Epithelial cell of prostate (primary cell): ENCODE data around the gene FERMT2.
"Not testable (repeated sequence)": the region's sequence is repeated elsewhere in the genome, so short reads cannot be mapped to it uniquely, and the experiment has no call there.

ENCODE experiments used
- DNase-seq: peaks from one replicate; pipeline ENCODE4 v3.0.0-alpha.2; 2011; ENCODE audit warnings: low read depth, low spot score
- H3K27ac ChIP-seq: fragments of 450-650 bp; 2 replicates; pipeline ENCODE4 v1.5.1; 2017; ENCODE audit warnings: mild to moderate bottlenecking

FERMT2 gene

DNA sequence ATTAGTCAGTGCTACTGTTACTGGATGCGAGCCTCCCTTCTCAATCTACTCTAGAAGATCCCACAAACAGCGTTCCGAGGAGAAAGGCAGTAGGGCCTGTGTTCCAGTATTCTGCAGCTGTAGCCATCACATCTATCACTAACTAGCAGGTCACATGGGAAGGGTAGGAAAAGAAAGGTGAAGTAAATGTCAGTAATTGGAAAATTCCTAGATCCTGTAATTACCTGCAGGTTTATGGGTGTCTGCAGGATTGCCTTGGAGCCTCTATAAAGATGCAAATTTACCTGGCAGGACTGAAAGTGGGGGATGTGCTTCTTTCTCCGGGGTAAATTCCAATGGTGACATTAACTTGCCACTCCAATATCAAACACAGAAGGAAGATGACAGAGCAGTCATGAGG is 77.8 kb downstream of the FERMT2 start:
- DNase-seq: no peak
- H3K27ac ChIP-seq: peak overlapping the region; percentile 56

DNA sequence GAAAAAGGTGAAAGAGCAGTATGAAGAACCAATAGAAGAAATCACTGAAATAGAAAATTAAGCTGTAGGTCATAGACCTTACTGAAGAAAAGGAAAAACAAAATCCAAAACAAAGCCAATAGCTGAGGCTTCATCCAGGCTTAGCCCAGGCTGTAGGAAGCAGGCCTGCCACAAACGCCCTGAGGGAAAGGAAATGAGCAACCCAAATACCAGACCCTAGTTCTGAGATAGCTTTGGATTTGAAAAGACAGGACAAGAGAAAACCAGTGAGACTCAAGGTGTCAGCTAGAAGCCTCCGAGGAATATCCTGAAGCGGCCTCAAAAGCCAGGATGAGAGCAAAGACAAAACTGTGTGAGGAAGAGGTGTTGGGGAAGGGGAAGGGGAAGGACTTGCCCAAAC is 79.2 kb downstream of the FERMT2 start:
- no peak for DNase-seq
- H3K27ac ChIP-seq: peak overlapping the region; percentile 50

DNA sequence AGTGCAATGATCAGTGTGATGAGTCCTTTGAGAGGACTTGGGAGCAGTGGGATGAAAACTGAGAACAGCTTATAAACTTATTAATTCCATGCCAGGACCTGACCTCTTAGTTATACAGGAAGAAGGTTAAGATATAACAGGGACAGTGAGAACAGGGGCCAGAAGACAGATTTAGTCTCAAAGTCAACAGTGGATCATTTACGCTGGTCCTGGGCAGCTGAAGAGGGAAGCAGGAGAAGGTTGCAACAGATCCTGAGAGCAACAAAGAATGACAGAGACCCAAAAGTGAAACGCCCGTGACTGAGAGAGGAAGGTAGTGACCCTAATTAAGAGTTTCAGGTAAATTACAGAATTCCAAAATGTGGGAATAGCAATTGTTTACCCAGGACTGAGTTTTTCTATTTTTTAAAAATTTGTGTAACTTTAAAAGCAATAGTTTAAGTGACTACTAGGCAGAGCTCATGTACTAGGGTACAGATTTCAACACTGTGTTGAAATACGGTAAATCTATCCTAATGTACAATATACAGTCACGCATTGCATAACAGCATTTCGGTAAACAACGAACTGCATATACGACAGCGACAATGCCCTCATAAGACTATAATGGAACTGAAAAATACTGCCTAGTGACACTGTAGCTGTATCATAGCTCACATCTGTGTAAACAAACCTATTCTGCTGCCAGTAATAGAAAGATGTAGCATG is 81.8 kb downstream of the FERMT2 start:
- DNase-seq: no peak
- no peak overlapping the region for H3K27ac ChIP-seq

- H3K27ac ChIP-seq, DNase-seq: not testable (repeated sequence)
Measured at GRCh38 chr14:52864893-52865292, 86.0 kb downstream of the FERMT2 start.

- no peak for DNase-seq
- H3K27ac ChIP-seq: no peak overlapping the region
Measured at GRCh38 chr14:52863334-52863700, 87.5 kb downstream of the FERMT2 start.

DNA sequence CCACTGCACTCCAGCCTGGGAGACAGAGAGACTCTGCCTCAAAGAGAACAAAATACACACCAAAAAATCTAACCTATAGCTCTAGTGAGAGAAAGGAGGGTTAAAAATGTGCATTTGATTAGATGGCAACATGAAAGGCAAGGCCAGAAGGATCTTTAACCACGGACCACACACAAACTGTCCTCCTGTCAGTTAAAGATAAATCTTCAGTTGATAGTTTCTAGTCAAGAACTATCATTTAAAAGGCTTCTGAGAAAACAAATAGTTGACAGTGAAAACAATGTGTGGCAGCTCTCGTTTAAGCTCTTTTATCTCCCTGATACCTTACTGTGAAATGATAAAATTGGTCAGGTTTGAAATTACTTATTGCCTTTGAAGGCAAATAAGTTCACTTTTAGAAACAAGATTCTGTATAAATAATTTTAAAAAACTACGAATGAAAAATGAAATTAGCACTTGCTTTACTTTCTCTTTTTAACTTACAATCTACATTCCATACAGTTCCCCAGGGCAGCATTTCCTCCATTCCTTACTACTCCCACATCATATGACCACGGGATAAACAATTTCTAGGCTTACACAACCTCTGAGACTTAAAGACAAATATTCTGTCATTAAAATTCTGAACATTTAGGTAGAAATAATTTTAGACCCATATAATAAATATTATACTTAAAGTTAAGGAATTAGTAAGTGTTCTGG is 88.1 kb downstream of the FERMT2 start:
- H3K27ac ChIP-seq: no peak overlapping the region
- DNase-seq: no peak

- DNase-seq: no peak
- H3K27ac ChIP-seq: no peak overlapping the region
Measured at GRCh38 chr14:52861403-52861802, 89.4 kb downstream of the FERMT2 start.

- no peak for DNase-seq
Measured at GRCh38 chr14:52860910-52861309, 89.9 kb downstream of the FERMT2 start.

DNA sequence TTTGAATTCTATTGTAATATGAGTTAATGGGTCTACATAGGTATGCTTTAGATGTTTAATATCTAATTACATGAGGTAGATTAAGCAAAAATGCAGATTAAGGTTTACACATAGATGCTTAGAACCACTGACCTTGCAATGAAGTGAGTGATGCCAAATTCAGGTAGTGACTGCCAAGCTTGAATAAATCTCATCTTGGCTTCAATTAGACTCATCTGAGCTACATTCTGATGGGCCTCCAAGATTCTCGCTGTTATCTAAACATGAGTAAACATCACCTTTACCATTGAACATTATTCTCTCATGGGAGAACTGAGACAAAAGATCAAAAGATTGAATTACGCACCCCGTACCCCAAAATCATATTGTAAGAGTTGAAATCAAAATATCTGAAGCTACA is 90.6 kb downstream of the FERMT2 start:
- no peak for DNase-seq
- no peak overlapping the region for H3K27ac ChIP-seq

More at GRCh38 chr14:52860910-52861309, 89.9 kb downstream of the FERMT2 start:
- no peak overlapping the region for H3K27ac ChIP-seq

DNA sequence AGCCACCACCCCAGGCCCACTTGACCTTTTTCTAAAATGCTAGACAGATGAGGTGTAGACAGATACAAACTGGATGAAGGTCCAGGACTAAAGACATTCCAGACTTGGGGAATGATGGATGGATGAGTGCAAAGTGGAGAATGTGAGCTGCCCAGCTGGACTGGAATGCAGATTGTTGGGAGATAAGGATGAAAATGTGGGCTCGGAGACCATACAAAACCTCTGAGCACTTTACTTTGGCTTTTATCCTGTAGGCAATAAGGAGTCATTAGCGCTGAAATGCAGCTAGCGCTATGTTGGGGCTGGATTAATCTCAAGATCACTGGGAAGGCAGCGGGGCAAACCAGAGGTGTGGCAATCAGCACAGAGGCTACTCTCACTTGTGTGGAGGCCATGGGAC is 94.7 kb downstream of the FERMT2 start:
- H3K27ac ChIP-seq: no peak overlapping the region
- no peak for DNase-seq

GRCh38 chr14:52853522-52853854 is 97.4 kb downstream of the FERMT2 start:
- H3K27ac ChIP-seq: no peak overlapping the region

GRCh38 chr14:52852810-52853521 is 97.9 kb downstream of the FERMT2 start:
- no peak for DNase-seq
- no peak overlapping the region for H3K27ac ChIP-seq

More at GRCh38 chr14:52853522-52853854, 97.4 kb downstream of the FERMT2 start:
- DNase-seq: no peak

DNA sequence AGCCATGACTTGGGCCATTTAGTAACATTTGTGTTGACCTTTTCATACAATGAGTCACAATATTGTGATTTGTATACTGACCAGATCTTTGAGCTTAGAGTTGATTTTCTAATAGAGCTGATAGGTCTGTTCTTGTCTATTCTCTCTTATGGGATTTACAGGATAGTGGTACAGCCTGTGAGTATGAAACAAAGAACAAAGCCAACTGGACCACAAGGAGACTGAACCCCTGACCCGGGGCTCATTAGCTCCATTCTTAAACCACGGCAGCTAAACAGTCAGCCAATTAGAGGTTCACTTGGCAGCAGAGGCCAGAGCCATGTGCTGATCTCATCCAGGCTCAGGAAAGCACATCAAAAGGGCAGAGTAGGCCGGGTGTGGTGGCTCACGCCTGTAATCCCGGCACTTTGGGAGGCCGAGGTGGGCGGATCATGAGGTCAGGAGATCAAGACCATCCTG is 100.4 kb downstream of the FERMT2 start:
- no peak for DNase-seq
- no peak overlapping the region for H3K27ac ChIP-seq

- no peak for DNase-seq
- H3K27ac ChIP-seq: no peak overlapping the region
Measured at GRCh38 chr14:52848626-52849025, 102.2 kb downstream of the FERMT2 start.

GRCh38 chr14:52846591-52846990 is 104.3 kb downstream of the FERMT2 start:
- no peak for DNase-seq
- no peak overlapping the region for H3K27ac ChIP-seq

GRCh38 chr14:52845081-52845480 is 105.8 kb downstream of the FERMT2 start:
- no peak overlapping the region for H3K27ac ChIP-seq
- DNase-seq: no peak

DNA sequence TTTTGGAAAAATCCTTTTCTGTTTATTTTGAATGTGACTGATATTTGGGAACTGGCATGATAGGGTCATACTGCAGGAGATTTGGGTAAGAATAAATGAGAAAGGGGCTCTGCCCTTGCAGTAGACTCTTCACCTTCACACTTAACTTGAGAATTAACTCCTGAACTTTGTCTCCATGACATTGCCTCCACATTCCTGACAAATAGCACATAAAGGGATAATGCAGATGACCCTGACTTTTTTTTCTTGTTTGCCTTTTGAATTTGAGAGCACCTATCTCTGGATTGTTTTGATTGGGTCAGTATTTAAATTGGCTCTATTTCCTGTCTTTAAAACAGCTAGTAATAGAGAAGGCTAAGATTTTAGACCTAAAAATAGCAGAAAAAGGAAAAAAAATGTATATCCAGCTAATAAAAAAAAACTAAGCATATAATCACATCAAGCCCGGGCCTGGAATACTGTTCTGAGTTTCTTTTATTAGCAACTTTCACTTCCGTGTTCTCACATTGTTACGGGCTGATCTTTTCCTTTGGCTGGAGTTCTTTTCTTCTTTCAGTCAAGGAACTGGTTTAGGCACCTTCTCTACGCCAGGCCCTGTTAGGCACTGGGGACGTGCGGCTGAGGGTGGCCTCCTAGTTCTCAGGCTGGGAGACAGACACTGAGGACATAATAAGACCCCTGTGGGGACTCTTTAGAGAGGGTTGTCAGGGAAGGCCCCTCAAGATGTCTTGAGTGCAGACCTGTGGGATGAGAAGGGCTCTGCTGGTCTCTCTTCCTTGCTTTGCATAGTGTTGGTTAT is 106.4 kb downstream of the FERMT2 start:
- no peak overlapping the region for H3K27ac ChIP-seq
- no peak for DNase-seq

- DNase-seq: peak; percentile 8
- peak overlapping the region; percentile 16 for H3K27ac ChIP-seq
Measured at GRCh38 chr14:52840877-52841276, 110.0 kb downstream of the FERMT2 start.

DNA sequence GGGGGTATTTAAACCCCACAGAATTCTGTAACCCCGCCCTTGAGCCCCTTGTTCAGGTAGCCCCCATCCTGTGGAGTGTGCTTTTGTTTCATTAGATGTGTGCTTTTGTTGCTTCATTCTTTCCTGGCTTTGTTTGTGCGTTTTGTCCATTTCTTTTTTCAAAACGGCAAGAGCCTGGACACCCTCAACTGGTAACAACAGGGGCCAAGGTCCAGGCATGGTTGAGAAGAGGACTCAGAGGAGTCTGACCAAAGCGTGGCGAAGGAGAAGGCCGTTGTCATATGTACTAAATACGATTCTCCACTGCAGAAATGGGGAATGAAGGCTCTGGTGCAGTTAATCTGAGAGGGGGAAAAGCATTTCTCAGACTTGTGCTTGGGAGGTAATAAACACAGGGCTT is 113.4 kb downstream of the FERMT2 start:
- no peak for DNase-seq
- H3K27ac ChIP-seq: no peak overlapping the region

DNA sequence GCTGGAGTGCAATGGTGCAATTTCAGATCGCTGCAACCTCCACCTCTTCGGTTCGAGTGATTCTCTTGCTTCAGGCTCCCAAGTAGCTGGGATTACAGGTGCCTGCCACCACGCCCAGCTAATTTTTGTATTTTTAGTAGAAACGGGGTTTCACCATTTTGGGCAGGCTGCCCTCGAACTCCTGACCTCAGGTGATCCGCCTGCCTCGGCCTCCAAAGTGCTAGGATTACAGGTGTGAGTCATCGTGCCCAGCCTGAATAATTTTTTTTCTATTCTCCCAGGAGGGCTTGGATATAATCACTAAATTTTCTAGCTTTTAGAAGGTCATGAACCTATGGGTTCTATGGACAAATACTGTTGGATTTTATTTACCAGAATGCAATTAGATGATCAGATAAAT is 114.8 kb downstream of the FERMT2 start:
- no peak for DNase-seq
- no peak overlapping the region for H3K27ac ChIP-seq
